Brain microvascular endothelial cell (primary cell): Measurements from ENCODE around the gene SPATA12.
A peak's percentile ranks its signal among the peaks of the same experiment; 100 is the strongest.

Experiments
- DNase-seq: peaks from one replicate; pipeline ENCODE4 v3.0.0-alpha.2; 2020
- H3K27ac ChIP-seq: fragments of 250-450 bp; sonication (Bioruptor Pico); 2 replicates; pipeline ENCODE4 v1.5.1; 2020; ENCODE audit warnings: mild to moderate bottlenecking, moderate library complexity
- H3K27me3 ChIP-seq: fragments of 250-450 bp; sonication (Bioruptor Pico); replicated peaks from 2 replicates; pipeline ENCODE4 v1.5.1; 2020; ENCODE audit warnings: mild to moderate bottlenecking
- H3K36me3 ChIP-seq: fragments of 250-450 bp; sonication (Bioruptor Pico); replicated peaks from 2 replicates; pipeline ENCODE4 v1.5.1; 2020; ENCODE audit warnings: mild to moderate bottlenecking
- H3K4me3 ChIP-seq: 2 replicates; pipeline ENCODE4 v1.5.1; 2011; ENCODE audit warnings: low read depth, mild to moderate bottlenecking, control low read depth, low read length, moderate library complexity
- CTCF ChIP-seq: IDR thresholded peaks from 2 replicates; pipeline ENCODE4 v1.5.1; 2011; ENCODE audit warnings: low read depth, mild to moderate bottlenecking, moderate library complexity, low read length, control low read depth, inconsistent platforms; ENCODE audit errors: missing control alignments
- in situ Hi-C: cut with HindIII; loops from 2 replicates; pipeline ENCODE4 v1.10.0; 2017; ENCODE audit warnings: low sequenced_read_pairs, low pct_ligation_motif_present

The SPATA12 gene

DNA sequence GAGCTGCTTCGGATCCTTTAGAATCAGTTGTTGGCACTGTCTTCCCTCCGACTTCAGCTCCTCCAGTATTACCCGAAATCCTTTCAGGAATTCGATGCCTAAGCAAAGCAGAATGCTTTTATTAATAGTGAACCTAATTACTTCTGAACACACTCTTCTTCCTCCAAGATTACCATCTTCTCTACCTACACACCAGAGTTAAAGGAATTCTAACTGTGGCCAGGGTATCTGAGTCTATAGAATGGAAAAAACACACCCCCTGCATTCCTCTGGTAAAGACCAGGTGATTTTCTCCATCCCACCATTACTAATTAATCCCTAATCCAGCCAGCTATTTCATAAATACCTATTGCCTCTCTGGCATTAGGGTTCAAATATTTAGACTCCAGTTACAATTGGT is 49.8 kb downstream of the SPATA12 start:
- TF ChIP-seq CTCF, result no peak
- DNase-seq, result no peak
- Histone ChIP-seq H3K27ac (no peak overlapping the region), H3K27me3 (no peaks in the 10 kb centered on the region), H3K4me3 (no peak overlapping the region), H3K36me3 (no peaks in the 10 kb centered on the region)
- in situ Hi-C loops, result no loop called here

DNA sequence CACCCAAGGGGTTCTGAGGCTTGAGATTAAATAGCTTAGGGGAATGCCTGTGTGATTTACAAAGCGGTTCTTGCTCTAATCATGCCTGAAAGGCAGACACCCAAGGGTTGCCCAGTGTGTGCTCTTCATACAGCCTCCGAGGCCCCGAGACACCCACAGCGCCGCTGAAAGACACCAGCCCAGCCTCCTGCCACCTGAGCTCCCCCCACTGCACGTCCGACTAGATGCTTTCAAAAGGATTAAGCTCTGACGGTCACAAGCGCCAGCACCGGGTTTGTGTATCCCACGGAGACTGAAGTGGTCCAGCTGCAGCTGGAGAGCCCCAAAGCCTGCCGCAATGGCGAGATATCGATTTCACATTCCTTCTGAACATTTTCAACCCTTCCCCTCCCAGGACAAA is 50.3 kb downstream of the SPATA12 start:
- no peak overlapping the region for H3K4me3 ChIP-seq
- in situ Hi-C loops, result no loop called here
- no peaks in the 10 kb centered on the region for H3K27me3 ChIP-seq
- no peak overlapping the region for H3K27ac ChIP-seq
- H3K36me3 ChIP-seq, result no peaks in the 10 kb centered on the region
- DNase-seq, result no peak
- TF ChIP-seq CTCF, result no peak

GRCh38 chr3:57112206-57112605 is 51.7 kb downstream of the SPATA12 start:
- no peaks in the 10 kb centered on the region for H3K27me3 ChIP-seq
- no peaks in the 10 kb centered on the region for H3K36me3 ChIP-seq
- in situ Hi-C loops, result no loop called here
- no peak for DNase-seq
- H3K4me3 ChIP-seq, result no peak overlapping the region
- no peak overlapping the region for H3K27ac ChIP-seq
- TF ChIP-seq CTCF, result peak; percentile 57

GRCh38 chr3:57116501-57116900 is 56.0 kb downstream of the SPATA12 start:
- H3K27me3 ChIP-seq, result no peaks in the 10 kb centered on the region
- no peak overlapping the region for H3K4me3 ChIP-seq
- no peak overlapping the region for H3K27ac ChIP-seq
- DNase-seq, result no peak
- TF ChIP-seq CTCF, result no peak
- H3K36me3 ChIP-seq, result no peaks in the 10 kb centered on the region
- in situ Hi-C loops, result no loop called here

GRCh38 chr3:57118254-57118653 is 57.8 kb downstream of the SPATA12 start:
- Histone ChIP-seq H3K4me3 (no peak overlapping the region), H3K36me3 (no peaks in the 10 kb centered on the region), H3K27me3 (no peaks in the 10 kb centered on the region), H3K27ac (no peak overlapping the region)
- in situ Hi-C loops, result no loop called here
- TF ChIP-seq CTCF, result no peak
- no peak for DNase-seq

DNA sequence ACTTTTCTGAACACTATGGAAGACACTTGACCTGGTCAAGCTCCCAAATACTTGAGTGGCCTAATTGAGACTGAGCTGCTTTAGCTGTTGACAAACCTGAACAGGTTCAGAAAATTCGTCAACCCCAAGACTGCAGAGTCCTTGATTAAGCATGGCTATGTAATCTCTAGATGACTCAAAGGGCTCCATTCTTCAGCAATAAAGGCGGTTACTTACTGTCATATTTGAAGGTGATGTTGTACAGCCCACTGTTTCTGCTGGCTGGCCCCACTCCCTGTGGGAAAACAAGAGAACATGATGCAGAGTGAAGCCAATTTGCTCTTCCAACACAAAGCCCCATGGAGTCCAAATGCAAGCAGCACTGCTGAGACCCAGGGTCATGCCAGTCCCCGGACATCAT is 59.6 kb downstream of the SPATA12 start:
- no peaks in the 10 kb centered on the region for H3K36me3 ChIP-seq
- no peak overlapping the region for H3K4me3 ChIP-seq
- H3K27ac ChIP-seq, result no peak overlapping the region
- no peak for TF ChIP-seq CTCF
- no peak for DNase-seq
- H3K27me3 ChIP-seq, result no peaks in the 10 kb centered on the region
- in situ Hi-C loops, result no loop called here
